Measurements from ENCODE around the gene TANK. TPM values are rescaled to one million over a fixed set of nuclear protein-coding genes. Genes with fewer than 3 reads are reported as not detected.
A peak's percentile ranks its signal among the peaks of the same experiment; 100 is the strongest.

Gene TANK
- total and polyA plus RNA-seq, 2 of the 13 experiments (the other 11 are each of a cell fraction or from before 2014, with no cell fraction given), result 66.9 to 96.1 TPM

- no peak; the same call in none of the 2 replicates for TF ChIP-seq PRDM10 (CRISPR knock-in tag; IDR thresholded peaks at IDR 0.05; ENCODE audit: low read depth)
- peak; percentile 93; the same call in 1 of the 2 replicates for TF ChIP-seq SIN3A (IDR thresholded peaks at IDR 0.05; ENCODE audit: borderline replicate concordance, low read depth, low read length)
- TF ChIP-seq TGIF2 (CRISPR knock-in tag; IDR thresholded peaks at IDR 0.05), result peak; percentile 95
- peak; percentile 94 for TF ChIP-seq FOXP1 (IDR thresholded peaks at IDR 0.05)
- TF ChIP-seq FOXP1 (CRISPR knock-in tag; IDR thresholded peaks at IDR 0.05), result peak; percentile 98
- peak; percentile 57 for TF ChIP-seq AGO1 (IDR thresholded peaks at IDR 0.05; ENCODE audit: low read depth, low read length, poor library complexity, severe bottlenecking)
- TF ChIP-seq ZNF207 (IDR thresholded peaks at IDR 0.05; ENCODE audit: borderline replicate concordance), result no peak
- no peak for TF ChIP-seq KIAA2018 (CRISPR knock-in tag; IDR thresholded peaks at IDR 0.05; ENCODE audit: borderline replicate concordance)
- TF ChIP-seq ZNF512 (CRISPR knock-in tag; IDR thresholded peaks at IDR 0.05), result no peak
- TF ChIP-seq USF2 (IDR thresholded peaks at IDR 0.05; ENCODE audit: low read depth, low read length), result 0 out of 2 replicates have a peak, but pooled peaks have one; percentile 3
- TF ChIP-seq USF2 (CRISPR knock-in tag; IDR thresholded peaks at IDR 0.05; ENCODE audit: borderline replicate concordance), result peak; percentile 13; the same call in 1 of the 2 replicates
- peak; percentile 93; the same call in 1 of the 2 replicates for TF ChIP-seq ZNF468 (CRISPR knock-in tag; IDR thresholded peaks at IDR 0.05)
Observed at GRCh38 chr2:161160226-161161073, at the start of gene TANK (continued).

Measured in HepG2 (cell line).